GM12892 (cell line): ENCODE results near the gene GRIA1.

ENCODE experiments used
- POLR2A ChIP-seq: IDR thresholded peaks from 2 replicates; pipeline ENCODE4 v1.6.1; 2011; ENCODE audit warnings: low read depth, low read length, control low read depth
- POLR2AphosphoS5 ChIP-seq: IDR thresholded peaks from 2 replicates; pipeline ENCODE4 v1.6.1; 2011; ENCODE audit warnings: low read depth, low read length, control low read depth
- TAF1 ChIP-seq: IDR thresholded peaks from 2 replicates; pipeline ENCODE4 v1.6.1; 2011; ENCODE audit warnings: low read depth, mild to moderate bottlenecking, control low read depth, low read length, borderline replicate concordance

GRCh38 chr5:153779836-153780235, 289.4 kb downstream of the GRIA1 start:
- TF ChIP-seq POLR2AphosphoS5 (no peak), POLR2A (no peak), TAF1 (no peak)
